ENCODE results near the gene CEP72. TPM values are rescaled to one million over a fixed set of nuclear protein-coding genes. Genes with fewer than 3 reads are reported as not detected.

Gene CEP72
- polyA plus RNA-seq, 1 donor (not counting 4 experiments of a cell fraction or from before 2014, with no cell fraction given) = 4.5 TPM

GRCh38 chr5:620586-621180, 8.5 kb downstream of the CEP72 start:
- no peaks in the 10 kb centered on the region for H4K20me1 ChIP-seq (ENCODE audit: control insufficient read depth, extremely low read depth, insufficient read depth, low read length)
- TF ChIP-seq EZH2 (IDR thresholded peaks at IDR 0.05; ENCODE audit: low read length) (no peak), CTCF (optimal IDR thresholded peaks at IDR 0.05 in 1 of 3, IDR thresholded peaks at IDR 0.05 in 1 of 3, conservative IDR thresholded peaks at IDR 0.05 in 1 of 3; ENCODE audit: extremely low read depth in 1 of 3, insufficient read depth in 2 of 3, low read length in 3 of 3) (no peak)
- no peaks in the 10 kb centered on the region for H3K27me3 ChIP-seq (ENCODE audit: control insufficient read depth, extremely low read depth, insufficient read depth, low read length)
- no peak for FAIRE-seq
- H2AFZ ChIP-seq (ENCODE audit: control insufficient read depth, low read length) = no peak overlapping the region
- no peak overlapping the region for H3K9ac ChIP-seq (ENCODE audit: control insufficient read depth, extremely low read depth, insufficient read depth, low read length)
- no peaks in the 10 kb centered on the region for H3K9me3 ChIP-seq (ENCODE audit: control insufficient read depth, low read depth, low read length)
- no peak overlapping the region for H3K27ac ChIP-seq (ENCODE audit: control insufficient read depth, insufficient read depth, low read length)
- H3K79me2 ChIP-seq (ENCODE audit: control insufficient read depth, insufficient read depth, low read length) = peaks cover 18% of the 10 kb centered on the region
- dilution Hi-C loops (cut with MboI; ENCODE audit: extremely low pct_ligation_motif_present, low sequenced_read_pairs) = no loop called here
- no peak overlapping the region for H3K4me2 ChIP-seq (ENCODE audit: control insufficient read depth, extremely low read depth, insufficient read depth, low read depth, low read length)
- H3K9me1 ChIP-seq (ENCODE audit: control insufficient read depth, extremely low read depth, insufficient read depth, low read length) = no peaks in the 10 kb centered on the region
- H3K36me3 ChIP-seq (ENCODE audit: control insufficient read depth in 2 of 2, extremely low read depth in 1 of 2, insufficient read depth in 2 of 2, low read length in 2 of 2) = peaks cover 13 to 29% of the 10 kb centered on the region in 2 experiments
- H3K4me1 ChIP-seq (ENCODE audit: control insufficient read depth, extremely low read depth, insufficient read depth, low read length) = no peaks in the 10 kb centered on the region
- no peak for DNase-seq (ENCODE audit: low read depth, low spot score)
- no peak overlapping the region for H3K4me3 ChIP-seq (ENCODE audit: control insufficient read depth in 2 of 3, extremely low read depth in 1 of 3, insufficient read depth in 2 of 3, low read depth in 1 of 3, low read length in 3 of 3)

- Histone ChIP-seq H3K79me2 (ENCODE audit: control insufficient read depth, insufficient read depth, low read length) (peaks cover 12% of the 10 kb centered on the region), H3K4me3 (ENCODE audit: control insufficient read depth in 2 of 3, extremely low read depth in 1 of 3, insufficient read depth in 2 of 3, low read depth in 1 of 3, low read length in 3 of 3) (no peak overlapping the region), H3K4me1 (ENCODE audit: control insufficient read depth, extremely low read depth, insufficient read depth, low read length) (no peaks in the 10 kb centered on the region), H3K4me2 (ENCODE audit: control insufficient read depth, extremely low read depth, insufficient read depth, low read depth, low read length) (no peak overlapping the region), H3K9me1 (ENCODE audit: control insufficient read depth, extremely low read depth, insufficient read depth, low read length) (no peaks in the 10 kb centered on the region), H3K36me3 (ENCODE audit: control insufficient read depth in 2 of 2, extremely low read depth in 1 of 2, insufficient read depth in 2 of 2, low read length in 2 of 2) (peaks cover 13 to 29% of the 10 kb centered on the region in 2 experiments), H3K27ac (ENCODE audit: control insufficient read depth, insufficient read depth, low read length) (no peak overlapping the region), H2AFZ (ENCODE audit: control insufficient read depth, low read length) (no peak overlapping the region), H3K27me3 (ENCODE audit: control insufficient read depth, extremely low read depth, insufficient read depth, low read length) (no peaks in the 10 kb centered on the region), H4K20me1 (ENCODE audit: control insufficient read depth, extremely low read depth, insufficient read depth, low read length) (no peaks in the 10 kb centered on the region), H3K9me3 (ENCODE audit: control insufficient read depth, low read depth, low read length) (no peaks in the 10 kb centered on the region), H3K9ac (ENCODE audit: control insufficient read depth, extremely low read depth, insufficient read depth, low read length) (no peak overlapping the region)
- dilution Hi-C loops (cut with MboI; ENCODE audit: extremely low pct_ligation_motif_present, low sequenced_read_pairs) = no loop called here
- DNase-seq (ENCODE audit: low read depth, low spot score) (no peak), FAIRE-seq (no peak)
- TF ChIP-seq CTCF (optimal IDR thresholded peaks at IDR 0.05 in 1 of 3, IDR thresholded peaks at IDR 0.05 in 1 of 3, conservative IDR thresholded peaks at IDR 0.05 in 1 of 3; ENCODE audit: extremely low read depth in 1 of 3, insufficient read depth in 2 of 3, low read length in 3 of 3) (no peak), EZH2 (IDR thresholded peaks at IDR 0.05; ENCODE audit: low read length) (no peak)
Measured at GRCh38 chr5:621341-621761, 9.2 kb downstream of the CEP72 start.

Data from keratinocyte (primary cell).